Astrocyte (in vitro differentiated cells and primary cell): ENCODE results near the gene BARX2. TPM values are rescaled to one million over a fixed set of nuclear protein-coding genes. Genes with fewer than 3 reads are reported as not detected.

Experiments used
- DNase-seq: peaks from one replicate; pipeline ENCODE4 v3.0.0-alpha.2; 2010; ENCODE audit warnings: low read depth
- FAIRE-seq: peaks from 2 replicates; lab custom pipeline; 2011; peaks lifted over from hg19 to GRCh38; lab: Jason Lieb, UNC
- H2AFZ ChIP-seq: 2 replicates; pipeline ENCODE4 v1.6.0; 2012; ENCODE audit warnings: low read depth, low read length, inconsistent platforms
- H3K27ac ChIP-seq: 2 replicates; pipeline ENCODE4 v1.5.1; 2011; ENCODE audit warnings: low read depth, low read length, inconsistent platforms
- H3K27me3 ChIP-seq: 2 replicates; pipeline ENCODE4 v1.6.0; 2011; ENCODE audit warnings: low read length, inconsistent platforms; ENCODE audit not compliant: insufficient read depth
- H3K36me3 ChIP-seq: 2 replicates; pipeline ENCODE4 v1.5.1; 2011; ENCODE audit warnings: low read length, inconsistent platforms; ENCODE audit not compliant: insufficient read depth
- H3K4me1 ChIP-seq: 2 replicates; pipeline ENCODE4 v1.5.1; 2011; ENCODE audit warnings: low read length, inconsistent platforms; ENCODE audit not compliant: insufficient read depth
- H3K4me2 ChIP-seq: 2 replicates; pipeline ENCODE4 v1.6.0; 2012; ENCODE audit warnings: low read length, inconsistent platforms
- H3K4me3 ChIP-seq: 2 replicates; pipeline ENCODE4 v1.5.1; 2011; ENCODE audit warnings: low read depth, mild to moderate bottlenecking, low read length, inconsistent platforms; ENCODE audit not compliant: insufficient read depth
- H3K79me2 ChIP-seq: 2 replicates; pipeline ENCODE4 v1.6.0; 2012; ENCODE audit warnings: mild to moderate bottlenecking, low read length, inconsistent platforms; ENCODE audit not compliant: insufficient read depth
- H3K9ac ChIP-seq: 2 replicates; pipeline ENCODE4 v1.6.0; 2012; ENCODE audit warnings: mild to moderate bottlenecking, low read length, inconsistent platforms
- H3K9me3 ChIP-seq: 2 replicates; pipeline ENCODE4 v1.5.1; 2012; ENCODE audit warnings: low read depth, mild to moderate bottlenecking, low read length, inconsistent platforms; ENCODE audit not compliant: insufficient read depth
- H4K20me1 ChIP-seq: 2 replicates; pipeline ENCODE4 v1.6.0; 2012; ENCODE audit warnings: low read length, inconsistent platforms; ENCODE audit not compliant: insufficient read depth
- H3K27ac Mint-ChIP-seq: one replicate; pipeline ENCODE4 v1.8.0; 2021; ENCODE audit warnings: mild to moderate bottlenecking, mixed read lengths; ENCODE audit not compliant: unreplicated experiment
- H3K27me3 Mint-ChIP-seq: one replicate; pipeline ENCODE4 v1.8.0; 2021; ENCODE audit warnings: low read depth, mixed read lengths; ENCODE audit not compliant: unreplicated experiment
- H3K36me3 Mint-ChIP-seq: one replicate; pipeline ENCODE4 v1.8.0; 2021; ENCODE audit warnings: low read depth, mixed read lengths; ENCODE audit not compliant: unreplicated experiment
- H3K4me1 Mint-ChIP-seq: one replicate; pipeline ENCODE4 v1.8.0; 2021; ENCODE audit warnings: low read depth, mixed read lengths; ENCODE audit not compliant: unreplicated experiment
- H3K4me3 Mint-ChIP-seq: one replicate; pipeline ENCODE4 v1.8.0; 2021; ENCODE audit warnings: mild to moderate bottlenecking, moderate library complexity, mixed read lengths; ENCODE audit not compliant: unreplicated experiment
- H3K9me3 Mint-ChIP-seq: one replicate; pipeline ENCODE4 v1.8.0; 2021; ENCODE audit warnings: mild to moderate bottlenecking, mixed read lengths; ENCODE audit not compliant: unreplicated experiment
- CTCF ChIP-seq: IDR thresholded peaks from 2 replicates; pipeline ENCODE4 v1.5.1; 2011; ENCODE audit warnings: low read depth, mild to moderate bottlenecking, inconsistent platforms, low read length, moderate library complexity; ENCODE audit not compliant: insufficient read depth
- EZH2 ChIP-seq: IDR thresholded peaks from 2 replicates; pipeline ENCODE4 v1.6.1; 2012; ENCODE audit warnings: mild to moderate bottlenecking, low read length, inconsistent platforms; ENCODE audit not compliant: insufficient read depth
- total RNA-seq: library from RNA; stranded (reverse); gene quantifications from 2 replicates; pipeline ENCODE4 v1.2.1, GENCODE V29; 2021

BARX2 gene
- total RNA-seq, 1 donor from 2014 or later: not detected

DNA sequence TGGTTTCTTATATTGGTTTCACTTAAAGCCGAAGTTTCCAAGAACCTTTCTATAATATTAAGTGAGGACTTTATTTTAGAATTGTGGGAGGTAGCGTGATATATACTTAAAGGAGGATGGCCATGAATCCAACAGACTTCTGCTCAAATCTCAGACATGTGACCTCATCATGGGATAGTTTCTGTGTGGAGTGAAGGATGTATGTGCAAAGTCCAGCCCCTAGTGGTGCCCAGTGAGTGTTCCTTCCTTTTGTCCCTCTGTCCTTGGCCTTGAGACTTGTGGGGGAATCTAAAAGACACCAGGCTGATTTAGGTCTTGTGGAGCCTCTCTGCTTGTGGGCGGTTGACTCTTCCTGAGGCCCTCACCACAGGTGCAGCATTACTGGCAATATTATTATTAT, 43.7 kb downstream of the BARX2 start:
- Mint-ChIP-seq H3K9me3 (no peaks in the 10 kb centered on the region), H3K27ac (no peak overlapping the region), H3K4me1 (no peaks in the 10 kb centered on the region), H3K27me3 (peaks cover 4% of the 10 kb centered on the region), H3K36me3 (no peaks in the 10 kb centered on the region), H3K4me3 (no peak overlapping the region)
- Histone ChIP-seq H3K27me3 (no peaks in the 10 kb centered on the region), H3K4me3 (no peak overlapping the region), H3K79me2 (no peaks in the 10 kb centered on the region), H4K20me1 (no peaks in the 10 kb centered on the region), H2AFZ (no peak overlapping the region), H3K9ac (no peak overlapping the region), H3K4me2 (no peak overlapping the region), H3K4me1 (no peaks in the 10 kb centered on the region), H3K36me3 (no peaks in the 10 kb centered on the region), H3K27ac (no peak overlapping the region), H3K9me3 (no peaks in the 10 kb centered on the region)
- no peak for DNase-seq
- no peak for TF ChIP-seq CTCF
- no peak for TF ChIP-seq EZH2
- FAIRE-seq: no peak

GRCh38 chr11:129423426-129423825, 47.8 kb downstream of the BARX2 start:
- FAIRE-seq (no peak), DNase-seq (no peak)
- H3K4me1 ChIP-seq: no peaks in the 10 kb centered on the region
- H4K20me1 ChIP-seq: no peaks in the 10 kb centered on the region
- H3K27me3 ChIP-seq: no peaks in the 10 kb centered on the region
- no peaks in the 10 kb centered on the region for H3K79me2 ChIP-seq
- H3K4me3 ChIP-seq: no peak overlapping the region
- no peak for TF ChIP-seq EZH2
- no peak for TF ChIP-seq CTCF
- Mint-ChIP-seq H3K4me1 (peaks cover 8% of the 10 kb centered on the region), H3K36me3 (no peaks in the 10 kb centered on the region), H3K4me3 (no peak overlapping the region), H3K9me3 (no peaks in the 10 kb centered on the region), H3K27me3 (peaks cover 6% of the 10 kb centered on the region), H3K27ac (no peak overlapping the region)
- no peak overlapping the region for H3K4me2 ChIP-seq
- no peaks in the 10 kb centered on the region for H3K36me3 ChIP-seq
- no peak overlapping the region for H2AFZ ChIP-seq
- no peaks in the 10 kb centered on the region for H3K9me3 ChIP-seq
- H3K27ac ChIP-seq: no peak overlapping the region
- H3K9ac ChIP-seq: no peak overlapping the region

DNA sequence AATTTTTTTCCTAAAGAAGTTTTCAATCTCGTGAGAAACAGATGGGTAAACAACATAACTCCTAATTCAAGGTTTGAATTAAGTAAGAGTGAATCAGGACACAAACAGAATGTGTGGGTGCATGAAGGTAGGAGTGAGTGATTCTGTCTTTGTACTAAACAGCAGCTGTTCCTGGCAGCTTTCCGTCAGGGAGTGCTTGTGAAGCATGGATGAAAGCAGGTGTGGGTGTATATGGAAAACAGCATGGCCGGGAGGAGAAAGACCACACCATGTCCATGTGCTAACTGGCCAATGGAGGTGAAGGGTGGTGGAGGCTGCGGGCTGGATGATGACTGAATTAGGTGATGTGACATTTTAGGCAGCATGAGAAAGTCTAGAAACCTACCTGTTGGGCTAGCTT, 49.6 kb downstream of the BARX2 start:
- Histone ChIP-seq H3K4me2 (no peak overlapping the region), H3K4me1 (no peaks in the 10 kb centered on the region), H3K36me3 (no peaks in the 10 kb centered on the region), H3K27ac (no peak overlapping the region), H3K79me2 (no peaks in the 10 kb centered on the region), H3K4me3 (no peak overlapping the region), H3K9ac (no peak overlapping the region), H3K27me3 (no peaks in the 10 kb centered on the region), H4K20me1 (no peaks in the 10 kb centered on the region), H3K9me3 (no peaks in the 10 kb centered on the region), H2AFZ (no peak overlapping the region)
- Mint-ChIP-seq H3K4me1 (peaks cover 8% of the 10 kb centered on the region), H3K9me3 (no peaks in the 10 kb centered on the region), H3K27ac (no peak overlapping the region), H3K4me3 (no peak overlapping the region), H3K27me3 (peaks cover 4% of the 10 kb centered on the region), H3K36me3 (no peaks in the 10 kb centered on the region)
- FAIRE-seq: no peak
- TF ChIP-seq EZH2 (no peak), CTCF (no peak)
- DNase-seq: no peak
